HG02970 (cell line): ENCODE data around the gene TMC7.
"Not testable (repeated sequence)": the region's sequence is repeated elsewhere in the genome, so short reads cannot be mapped to it uniquely, and the experiment has no call there.

Experiments
- ATAC-seq: cut with Tn5 transposase; IDR thresholded peaks from one replicate; pipeline ENCODE4 v1.9.1; 2021; ENCODE audit warnings: mild to moderate bottlenecking, moderate library complexity, moderate number of reproducible peaks; ENCODE audit not compliant: unreplicated experiment, low FRiP score

The TMC7 gene

DNA sequence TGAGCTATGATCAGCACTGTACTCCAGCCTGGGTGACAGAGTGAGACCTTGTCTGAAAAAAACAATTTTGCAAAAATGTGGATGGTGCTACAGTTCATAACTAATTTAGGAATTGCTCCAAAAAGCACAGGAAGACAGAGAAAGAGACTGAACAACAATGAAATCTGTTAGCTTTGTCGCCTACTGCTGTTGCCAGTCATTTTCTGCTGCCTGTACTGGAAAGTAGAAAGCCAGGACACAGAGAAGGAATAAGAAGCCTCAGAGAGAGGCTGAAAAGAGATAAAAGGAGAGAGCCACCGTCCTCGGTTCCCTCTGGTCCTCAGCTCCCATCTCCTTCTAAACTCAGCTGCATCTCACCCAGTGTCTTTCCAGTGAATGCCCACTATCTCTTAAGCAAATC is 8.6 kb upstream of the TMC7 start:
- no peak for ATAC-seq

DNA sequence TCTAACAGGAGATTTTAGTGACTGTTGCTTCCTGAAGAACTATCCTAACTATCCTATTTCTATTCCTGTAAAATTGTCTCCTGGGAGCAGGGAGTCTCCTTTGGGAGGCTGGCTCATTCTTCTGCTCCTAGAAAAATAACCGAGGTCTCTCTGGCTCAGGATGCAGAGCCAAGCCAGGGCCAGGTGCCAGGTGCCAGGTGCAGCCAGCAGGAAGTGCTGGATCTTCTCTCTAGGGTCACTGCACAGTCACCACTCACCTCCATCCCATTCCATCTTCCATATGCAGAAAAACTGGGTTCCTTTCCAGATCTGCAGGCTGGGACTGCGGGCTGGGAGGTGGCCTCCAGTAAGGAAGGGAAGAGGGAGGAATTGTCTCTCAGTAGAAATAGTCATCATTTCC is 3.8 kb upstream of the TMC7 start:
- no peak for ATAC-seq

DNA sequence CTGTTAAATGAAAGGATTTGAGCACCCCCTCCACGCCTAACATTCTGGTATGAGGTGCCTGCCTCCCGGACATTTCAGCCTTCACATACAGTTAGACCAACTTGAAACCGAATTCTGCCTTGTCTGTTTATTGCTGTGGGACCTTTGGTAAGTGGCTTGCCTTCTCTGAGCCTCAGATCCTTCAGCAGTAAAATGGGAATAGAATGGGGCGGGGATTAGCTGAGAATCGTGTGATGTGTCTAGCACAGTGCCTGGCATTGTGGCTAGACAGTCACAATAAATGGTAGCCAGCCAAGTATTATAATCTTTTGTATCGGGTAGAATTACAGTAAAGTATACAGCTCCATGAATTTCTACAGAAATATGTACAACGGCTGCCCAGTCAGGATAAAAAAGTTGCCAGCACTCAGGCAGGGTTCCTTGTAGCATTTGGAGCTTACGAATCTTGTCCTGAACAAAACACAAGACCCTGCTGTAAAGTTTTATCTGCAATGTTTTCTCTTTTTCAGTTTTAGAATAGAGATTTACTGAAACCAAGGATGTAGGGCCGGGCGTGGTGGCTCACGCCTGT is 786 bp downstream of the TMC7 start:
- ATAC-seq: no peak

DNA sequence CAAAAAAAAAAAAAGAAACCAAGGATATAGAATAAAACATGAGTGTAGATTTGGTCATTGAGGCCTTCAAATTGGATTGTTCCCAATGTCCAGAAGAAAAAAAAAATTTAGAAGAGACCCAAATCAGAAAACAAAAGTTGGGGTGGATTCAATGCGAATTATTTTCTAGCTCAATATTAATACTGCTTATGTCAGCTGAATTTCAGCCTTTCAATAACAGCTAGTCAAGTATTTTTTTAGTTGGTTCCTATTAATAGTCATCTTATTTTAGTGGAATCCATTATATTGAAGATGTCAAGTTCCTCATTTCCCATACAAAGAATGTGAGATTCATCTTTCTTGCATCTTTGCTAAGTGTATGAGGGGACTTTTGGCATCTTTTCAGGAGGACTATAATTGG is 1.5 kb downstream of the TMC7 start:
- ATAC-seq: not testable (repeated sequence)

DNA sequence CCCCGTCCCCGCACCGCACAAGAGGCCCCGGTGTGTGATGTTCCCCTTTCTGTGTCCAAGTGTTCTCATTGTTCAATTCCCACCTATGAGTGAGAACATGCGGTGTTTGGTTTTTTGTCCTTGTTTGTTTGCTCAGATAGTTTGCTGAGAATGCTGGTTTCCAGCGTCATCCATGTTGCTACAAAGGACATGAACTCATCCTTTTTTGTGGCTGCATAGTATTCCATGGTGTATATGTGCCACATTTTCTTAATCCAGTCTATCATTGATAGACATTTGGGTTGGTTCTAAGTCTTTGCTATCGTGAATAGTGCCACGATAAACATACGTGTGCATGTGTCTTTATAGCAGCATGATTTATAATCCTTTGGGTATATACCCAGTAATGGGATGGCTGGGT is 8.0 kb downstream of the TMC7 start:
- not testable (repeated sequence) for ATAC-seq

DNA sequence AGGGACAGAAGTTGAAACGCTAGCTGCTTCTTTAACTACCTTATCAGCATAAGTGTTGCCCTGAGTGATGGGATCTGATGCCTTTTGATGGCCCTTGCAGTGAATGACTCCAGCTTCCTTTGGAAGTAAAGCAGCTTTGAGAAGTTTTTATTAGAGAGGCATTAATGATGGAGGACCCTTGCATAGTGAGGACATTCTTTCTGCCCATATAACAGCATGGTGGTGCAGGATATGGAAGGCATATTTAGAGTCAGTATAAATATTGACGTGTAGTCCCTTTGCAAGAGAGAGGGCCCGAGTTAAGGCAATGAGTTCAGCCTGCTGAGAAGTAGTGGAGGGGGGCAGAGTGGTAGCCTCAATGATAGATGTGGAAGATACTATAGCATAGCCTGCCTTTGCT is 9.8 kb downstream of the TMC7 start:
- not testable (repeated sequence) for ATAC-seq

DNA sequence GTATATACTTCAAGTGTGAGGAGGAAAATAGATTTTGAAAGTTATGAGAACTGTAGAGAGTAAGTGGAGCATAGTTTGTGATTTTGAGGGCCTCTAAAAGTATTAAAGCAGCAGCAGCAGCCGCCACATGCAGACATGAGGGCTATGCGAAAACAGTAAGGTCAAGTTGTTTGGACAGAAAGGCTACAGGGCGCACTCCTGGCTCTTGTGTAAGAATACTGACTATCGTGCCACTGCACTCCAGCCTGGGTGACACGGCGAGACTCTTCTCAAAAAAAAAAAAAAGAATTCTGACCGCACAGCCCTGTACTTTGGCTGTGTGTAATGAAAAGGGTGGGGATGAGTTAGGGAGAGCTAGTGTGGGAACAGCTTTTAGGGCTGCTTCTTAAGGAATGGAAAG is 10.4 kb downstream of the TMC7 start:
- ATAC-seq: not testable (repeated sequence)

DNA sequence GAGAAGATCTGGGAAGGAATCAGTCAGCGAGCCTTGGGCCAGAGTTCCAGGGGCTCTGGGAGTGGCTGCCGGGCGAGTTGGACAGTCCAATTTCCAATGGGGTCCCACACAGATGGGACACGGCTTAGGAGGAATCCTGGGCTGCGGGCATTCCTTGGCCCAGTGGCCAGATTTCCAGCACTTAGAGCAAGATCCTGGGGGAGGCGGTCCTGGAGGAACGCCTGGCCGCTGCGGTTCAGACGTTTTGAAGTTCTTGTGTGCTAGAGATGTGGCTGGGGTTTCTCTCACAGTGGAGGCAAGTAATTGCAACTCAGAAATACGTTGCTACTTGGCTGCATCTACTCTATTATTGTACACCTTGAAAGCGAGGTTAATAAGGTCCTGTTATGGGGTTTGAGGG is 11.7 kb downstream of the TMC7 start:
- not testable (repeated sequence) for ATAC-seq

DNA sequence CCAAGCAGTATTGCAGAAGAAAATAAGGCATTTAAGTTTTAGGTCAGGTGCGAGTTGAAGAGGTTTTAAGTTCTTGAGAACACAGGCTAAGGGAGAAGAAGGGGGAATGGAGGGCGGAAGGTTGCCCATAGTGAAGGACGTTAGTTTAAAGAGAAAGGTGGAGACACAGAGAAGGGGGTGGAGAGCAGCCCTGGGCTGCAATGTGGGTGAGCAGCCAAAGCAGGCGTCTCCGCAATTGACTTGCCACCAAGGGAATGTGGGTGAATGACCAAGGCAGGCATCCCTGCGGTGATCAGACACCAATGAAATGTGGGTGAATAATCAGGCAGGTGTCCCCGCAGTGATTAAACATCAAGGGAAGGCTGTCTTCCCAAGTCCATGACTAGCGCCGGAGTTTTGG is 12.8 kb downstream of the TMC7 start:
- not testable (repeated sequence) for ATAC-seq

DNA sequence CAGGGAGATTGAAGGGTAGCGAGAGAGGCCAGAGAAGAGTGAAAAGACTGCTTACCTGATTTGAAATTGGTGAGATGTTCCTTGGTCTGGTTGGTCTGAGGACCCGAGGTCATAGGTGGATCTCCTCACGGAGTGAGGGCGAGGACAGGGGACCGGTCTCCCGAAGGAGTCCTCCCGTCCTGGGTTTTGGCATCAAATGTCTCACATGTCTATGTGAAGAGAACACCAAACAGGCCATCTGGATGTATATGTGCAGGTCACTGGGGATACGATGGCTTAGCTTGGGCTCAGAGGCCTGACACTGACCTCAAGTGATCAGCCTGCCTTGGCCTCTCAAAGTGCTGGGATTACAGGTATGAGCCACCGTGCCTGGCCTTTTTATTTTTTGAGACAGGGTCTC is 13.3 kb downstream of the TMC7 start:
- ATAC-seq: not testable (repeated sequence)

DNA sequence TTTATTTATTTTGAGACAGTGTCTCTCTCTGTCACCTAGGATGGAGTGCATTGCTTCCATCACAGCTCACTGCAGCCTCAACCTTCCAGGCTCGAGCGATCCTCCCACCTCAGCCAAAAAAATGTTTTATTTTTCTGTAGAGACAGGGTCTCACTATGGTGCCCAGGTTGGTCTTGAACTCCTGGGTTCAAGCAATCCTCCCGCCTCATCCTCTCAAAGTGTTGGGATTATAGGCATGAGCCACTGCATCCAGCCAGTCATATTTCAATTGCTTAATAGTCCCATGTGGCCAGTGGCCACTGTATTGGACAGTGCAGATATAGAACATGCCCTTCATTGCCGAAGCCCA is 15.3 kb downstream of the TMC7 start:
- ATAC-seq: no peak

DNA sequence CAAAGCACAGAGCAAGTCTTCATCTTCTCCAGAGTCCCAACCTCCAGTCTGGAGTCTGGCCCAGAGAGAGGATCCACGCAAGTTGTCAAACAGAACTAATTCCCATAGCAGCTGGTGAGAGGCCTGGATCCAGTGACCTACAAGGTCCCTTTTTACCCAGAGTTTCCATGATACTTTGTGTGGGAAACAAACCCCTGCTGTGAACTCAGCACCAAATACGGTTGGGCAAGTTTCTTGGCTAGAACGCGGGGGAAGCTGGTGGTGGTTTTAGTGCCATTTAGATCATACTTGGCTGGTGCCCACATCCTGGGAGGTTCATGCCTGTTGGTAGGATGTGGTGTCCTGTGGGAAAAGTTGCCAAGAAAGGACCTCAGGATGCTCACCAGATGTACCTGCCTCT is 18.1 kb downstream of the TMC7 start:
- ATAC-seq: no peak

DNA sequence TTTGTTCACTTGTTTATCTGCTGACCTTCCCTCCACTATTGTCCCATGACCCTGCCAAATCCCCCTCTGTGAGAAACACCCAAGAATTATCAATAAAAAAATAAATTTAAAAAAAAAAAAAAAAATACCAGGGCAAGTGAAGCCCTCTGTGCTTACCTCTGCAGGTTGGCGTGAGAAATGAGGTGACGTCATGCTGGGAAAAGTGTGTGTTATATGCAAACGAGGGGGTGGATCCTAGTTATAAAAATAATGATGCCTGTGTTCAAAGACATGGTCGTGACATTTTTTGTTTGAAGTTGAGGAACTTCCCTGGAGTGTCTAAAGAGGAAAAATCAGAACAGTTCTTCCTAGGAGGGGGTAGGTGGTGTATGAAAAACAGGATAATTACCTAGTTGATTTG is 20.2 kb downstream of the TMC7 start:
- ATAC-seq: no peak

DNA sequence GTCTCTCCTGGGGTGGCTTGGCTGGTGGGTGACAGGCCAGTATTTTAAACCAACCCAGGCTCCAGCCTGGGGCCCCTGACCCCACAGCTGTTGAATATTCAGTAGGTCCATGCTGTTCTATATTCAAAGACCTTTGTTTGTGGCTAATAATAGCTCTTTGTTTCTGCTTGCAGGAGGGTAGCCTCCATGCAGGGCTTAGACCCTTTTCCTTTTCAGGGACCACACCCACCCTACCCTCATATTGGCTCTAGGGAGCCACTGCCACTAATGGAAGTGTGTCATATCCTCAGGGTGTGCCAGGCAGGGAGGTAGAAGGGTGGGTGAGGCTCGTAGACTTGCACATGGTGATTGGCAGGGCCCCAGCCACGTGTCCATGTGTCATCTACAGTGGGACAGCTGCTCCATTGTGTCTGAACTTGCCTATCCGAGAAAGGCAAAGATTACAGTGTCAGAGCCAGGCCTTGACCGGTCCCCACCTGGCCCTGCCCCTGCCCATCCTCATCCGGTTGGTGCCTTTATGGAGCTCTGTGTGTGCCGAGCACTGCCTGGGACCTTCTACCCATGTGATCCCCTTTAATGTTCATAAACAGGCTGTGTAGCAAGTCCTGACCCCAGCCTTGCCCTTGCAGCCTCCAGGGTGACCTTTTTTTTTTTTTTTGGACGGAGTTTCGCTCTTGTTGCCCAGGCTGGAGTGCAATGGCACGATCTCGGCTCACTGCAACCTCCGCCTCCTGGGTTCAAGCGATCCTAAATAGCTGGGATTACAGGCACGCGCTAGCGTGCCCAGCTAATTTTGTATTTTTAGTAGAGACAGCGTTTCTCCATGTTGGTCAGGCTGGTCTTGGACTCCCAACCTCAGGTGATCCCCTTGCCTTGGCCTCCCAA is 22.1 kb downstream of the TMC7 start:
- no peak for ATAC-seq

DNA sequence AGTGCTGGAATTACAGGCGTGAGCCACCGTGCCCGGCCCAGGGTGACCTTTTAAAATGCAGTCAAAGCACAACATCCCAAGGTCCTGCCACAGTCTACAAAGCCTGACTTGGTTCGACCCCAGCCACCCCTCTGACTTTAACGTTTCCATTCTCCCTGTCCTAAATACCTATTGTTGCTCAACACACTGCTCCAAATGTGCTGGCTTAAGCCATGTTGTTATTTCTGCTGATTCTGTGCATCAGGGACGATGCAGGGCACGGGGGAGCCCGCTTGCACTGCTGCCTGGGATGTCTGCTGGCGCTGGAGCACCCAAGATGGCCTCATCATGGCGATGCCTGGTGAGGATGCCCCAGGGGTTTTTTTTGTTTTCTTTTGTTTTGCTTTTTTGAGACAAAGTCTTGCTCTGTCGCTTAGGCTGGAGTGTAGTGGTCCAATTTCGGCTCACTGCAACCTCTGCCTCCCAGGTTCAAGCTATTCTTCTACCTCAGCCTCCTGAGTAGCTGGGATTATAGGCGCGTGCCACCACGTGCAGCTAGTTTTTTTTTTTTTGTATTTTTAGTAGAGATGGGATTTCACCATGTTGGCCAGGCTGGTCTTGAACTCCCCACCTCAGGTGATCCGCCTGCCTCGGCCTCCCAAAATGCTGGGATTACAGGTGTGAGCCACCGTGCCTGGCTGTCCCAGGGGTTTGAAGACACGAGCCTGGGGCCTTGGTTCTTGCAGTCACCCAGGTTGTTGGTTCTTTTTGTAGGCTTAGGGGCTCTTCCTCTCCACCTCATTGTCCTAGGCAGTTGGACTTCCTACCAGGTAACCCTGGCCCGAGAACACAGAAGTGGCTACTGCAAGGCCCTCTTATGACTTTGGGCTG is 22.9 kb downstream of the TMC7 start:
- ATAC-seq: no peak

DNA sequence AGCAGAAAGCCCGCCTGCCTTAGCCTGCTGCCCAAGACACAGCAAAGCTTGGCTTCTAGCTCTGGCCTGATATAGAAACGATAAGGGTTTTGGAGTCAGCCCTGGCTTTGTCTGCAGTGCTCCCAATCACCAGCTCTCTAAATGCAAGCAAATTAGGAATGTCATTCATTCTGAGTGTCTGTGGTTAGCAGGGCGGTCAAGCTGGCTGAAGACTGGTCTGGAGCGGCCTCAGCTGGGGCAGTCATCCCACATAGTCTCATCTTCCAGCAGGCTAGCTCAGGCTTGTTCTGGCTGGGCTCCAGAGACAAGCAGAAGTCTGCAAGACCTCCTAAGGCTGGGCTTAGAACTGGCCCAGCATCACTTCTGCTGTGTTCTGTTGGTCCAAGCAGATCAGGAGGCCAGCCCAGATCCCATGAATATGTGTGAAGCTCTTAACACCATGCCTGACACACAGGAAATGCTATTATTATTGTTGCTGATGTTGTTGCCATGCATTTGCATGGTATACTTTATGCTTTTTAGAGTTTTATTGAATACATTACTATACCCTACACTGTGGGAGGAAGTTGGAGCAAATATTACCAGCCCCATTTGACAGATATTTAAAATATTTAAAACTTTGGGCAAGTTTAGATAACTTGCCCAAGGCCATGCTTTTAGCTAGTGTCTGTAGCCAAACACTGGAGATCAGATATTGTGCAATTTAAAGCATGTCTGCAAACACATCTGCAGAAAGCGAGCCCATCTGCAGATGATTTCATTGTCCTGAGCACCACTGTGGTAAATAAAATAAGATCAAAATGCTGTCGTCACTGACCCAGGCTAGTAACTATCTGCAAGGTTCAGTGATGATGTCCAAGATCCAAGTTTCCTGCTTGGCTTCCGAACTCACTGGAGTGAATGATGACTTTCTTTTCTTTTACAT is 24.8 kb downstream of the TMC7 start:
- no peak for ATAC-seq

DNA sequence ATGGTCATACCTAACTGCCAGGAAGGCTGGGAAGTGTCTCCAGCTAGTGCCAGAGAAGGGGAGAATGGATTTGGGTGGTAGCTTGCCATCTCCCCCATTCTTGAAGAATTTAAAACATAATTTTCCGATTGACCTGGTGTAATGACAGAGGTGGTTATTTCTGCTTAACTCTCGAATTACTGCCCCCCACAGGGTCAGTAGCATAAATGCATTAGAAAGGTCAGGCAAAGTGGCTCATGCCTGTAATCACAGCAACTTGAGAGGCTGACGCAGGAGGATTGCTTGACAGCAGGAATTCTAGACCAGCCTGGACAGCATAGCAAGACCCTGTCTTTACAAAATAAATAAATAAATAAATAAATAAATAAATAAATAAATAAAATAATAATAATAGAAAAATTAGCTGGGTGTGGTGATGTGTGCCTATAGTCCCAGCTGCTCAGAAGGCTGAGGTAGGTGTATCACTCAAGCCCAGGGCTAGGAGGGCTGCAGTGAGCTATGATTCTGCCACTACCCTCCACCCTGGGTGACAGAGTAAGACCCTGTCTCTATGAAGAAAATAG is 27.5 kb downstream of the TMC7 start:
- ATAC-seq: no peak

DNA sequence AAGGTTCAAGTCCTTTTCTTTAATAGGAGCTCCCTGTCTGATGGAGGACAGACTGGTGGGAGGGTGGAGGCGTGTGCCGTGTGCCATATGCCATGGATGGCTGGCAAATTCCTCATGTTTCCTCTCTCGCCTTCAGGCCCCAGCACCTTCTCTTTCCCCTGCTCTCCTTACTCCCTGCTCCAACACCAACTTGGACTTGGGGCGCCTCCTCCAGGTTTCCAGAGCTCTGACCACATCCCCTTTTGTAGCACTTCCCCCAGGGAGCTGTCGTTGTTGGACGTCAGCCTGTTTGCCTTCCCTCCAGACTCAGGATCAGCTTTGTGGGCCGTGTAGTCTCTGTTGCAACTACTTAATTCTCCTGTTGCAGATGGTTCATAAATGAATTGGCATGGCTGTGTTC is 30.7 kb downstream of the TMC7 start:
- ATAC-seq: no peak

DNA sequence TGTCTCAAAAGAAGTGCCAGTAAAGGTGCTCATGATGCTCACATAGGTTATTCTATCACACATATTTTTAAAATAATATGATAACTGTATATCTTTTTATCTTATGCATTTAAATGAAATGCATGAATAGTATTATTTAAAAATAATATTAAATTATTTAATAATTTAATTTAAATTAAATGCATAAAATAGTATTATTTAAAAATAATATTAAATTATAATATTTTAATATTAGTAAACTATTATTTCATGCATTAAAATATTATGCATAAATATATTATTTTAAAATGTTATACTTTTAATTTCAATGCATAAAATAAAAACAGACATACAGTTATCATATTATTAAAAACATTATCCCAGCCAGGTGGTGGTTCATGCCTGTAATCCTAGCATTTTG is 33.4 kb downstream of the TMC7 start:
- no peak for ATAC-seq

DNA sequence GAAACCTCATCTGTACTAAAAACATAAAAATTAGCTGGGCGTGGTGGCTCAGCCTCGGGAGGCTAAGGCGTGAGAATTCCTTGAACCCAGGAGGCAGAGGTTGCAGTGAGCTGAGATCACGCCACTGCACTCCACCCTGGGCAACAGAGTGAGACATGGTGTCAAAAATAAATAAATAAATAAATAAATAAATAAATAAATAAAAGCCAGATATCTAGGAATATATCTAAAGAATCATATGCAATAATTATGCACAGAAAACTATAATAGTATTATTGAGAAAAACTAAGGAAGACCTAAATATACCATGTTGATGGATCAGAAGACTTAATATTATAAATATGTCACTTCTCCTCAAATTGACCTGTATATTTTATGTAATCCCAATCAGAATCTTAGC is 37.0 kb downstream of the TMC7 start:
- no peak for ATAC-seq
